Amniotic stem cell (primary cell): Measurements from ENCODE around the gene TECPR1.

Experiments
- DNase-seq: peaks from one replicate; lab custom pipeline; 2025; lab: John Stamatoyannopoulos, UW

Gene TECPR1, protein sequence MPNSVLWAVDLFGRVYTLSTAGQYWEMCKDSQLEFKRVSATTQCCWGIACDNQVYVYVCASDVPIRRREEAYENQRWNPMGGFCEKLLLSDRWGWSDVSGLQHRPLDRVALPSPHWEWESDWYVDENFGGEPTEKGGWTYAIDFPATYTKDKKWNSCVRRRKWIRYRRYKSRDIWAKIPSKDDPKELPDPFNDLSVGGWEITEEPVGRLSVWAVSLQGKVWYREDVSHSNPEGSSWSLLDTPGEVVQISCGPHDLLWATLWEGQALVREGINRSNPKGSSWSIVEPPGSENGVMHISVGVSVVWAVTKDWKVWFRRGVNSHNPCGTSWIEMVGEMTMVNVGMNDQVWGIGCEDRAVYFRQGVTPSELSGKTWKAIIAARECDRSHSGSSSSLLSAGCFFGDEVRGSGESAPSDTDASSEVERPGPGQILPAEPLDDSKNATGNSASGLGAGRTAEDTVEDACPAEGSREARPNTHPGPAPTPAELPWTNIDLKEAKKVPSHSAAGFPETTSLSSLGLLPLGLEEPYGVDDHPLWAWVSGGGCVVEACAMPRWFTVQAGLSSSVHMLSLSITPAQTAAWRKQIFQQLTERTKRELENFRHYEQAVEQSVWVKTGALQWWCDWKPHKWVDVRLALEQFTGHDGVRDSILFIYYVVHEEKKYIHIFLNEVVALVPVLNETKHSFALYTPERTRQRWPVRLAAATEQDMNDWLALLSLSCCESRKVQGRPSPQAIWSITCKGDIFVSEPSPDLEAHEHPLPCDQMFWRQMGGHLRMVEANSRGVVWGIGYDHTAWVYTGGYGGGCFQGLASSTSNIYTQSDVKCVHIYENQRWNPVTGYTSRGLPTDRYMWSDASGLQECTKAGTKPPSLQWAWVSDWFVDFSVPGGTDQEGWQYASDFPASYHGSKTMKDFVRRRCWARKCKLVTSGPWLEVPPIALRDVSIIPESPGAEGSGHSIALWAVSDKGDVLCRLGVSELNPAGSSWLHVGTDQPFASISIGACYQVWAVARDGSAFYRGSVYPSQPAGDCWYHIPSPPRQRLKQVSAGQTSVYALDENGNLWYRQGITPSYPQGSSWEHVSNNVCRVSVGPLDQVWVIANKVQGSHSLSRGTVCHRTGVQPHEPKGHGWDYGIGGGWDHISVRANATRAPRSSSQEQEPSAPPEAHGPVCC

DNA sequence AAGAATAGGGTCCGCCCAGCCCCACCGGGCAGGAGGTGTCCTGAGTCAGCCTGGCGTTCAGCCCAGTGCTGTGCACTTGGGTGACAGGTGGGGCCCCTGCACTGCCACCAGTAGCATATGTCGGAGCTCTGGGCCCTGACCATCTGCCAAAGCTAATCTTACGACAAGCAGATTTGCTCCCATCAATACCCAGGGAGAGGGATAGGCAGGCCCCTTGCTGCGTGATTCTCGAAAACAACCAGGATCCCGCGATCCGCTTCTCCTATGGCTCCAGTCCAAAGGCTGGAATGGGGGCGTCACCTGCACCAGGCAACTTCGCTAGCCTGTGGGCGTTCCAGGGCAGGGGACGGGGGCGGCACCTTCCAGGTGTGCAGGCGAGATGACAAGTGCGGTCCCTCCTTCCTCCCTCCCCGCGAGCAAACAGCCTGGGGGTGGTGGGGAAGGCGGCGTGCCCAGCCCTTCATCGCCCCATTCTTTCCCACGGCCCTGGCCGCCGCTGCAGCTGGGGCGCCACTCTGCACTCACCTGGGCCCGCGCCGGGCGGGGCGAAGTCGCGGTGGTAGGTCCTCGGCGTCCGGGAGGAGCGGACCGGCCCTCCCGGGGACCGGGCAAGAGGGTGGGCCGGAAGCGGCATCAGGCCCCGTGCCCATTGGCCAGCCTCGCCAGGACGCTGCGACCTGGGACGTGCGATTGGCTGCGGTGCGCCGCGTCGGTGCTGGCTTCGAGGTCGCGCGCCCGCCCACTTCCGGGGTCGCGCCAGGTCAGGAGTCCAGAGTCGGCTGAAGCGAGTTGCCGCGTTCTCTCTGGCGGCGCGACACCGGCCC lies at the start of gene TECPR1:
TECPR1 (minus strand) TSS at position 632 of the 824 bp plus-strand sequence. CDS start 6,086 bp downstream, outside the sequence.
- DNase-seq: peak; percentile 84

DNA sequence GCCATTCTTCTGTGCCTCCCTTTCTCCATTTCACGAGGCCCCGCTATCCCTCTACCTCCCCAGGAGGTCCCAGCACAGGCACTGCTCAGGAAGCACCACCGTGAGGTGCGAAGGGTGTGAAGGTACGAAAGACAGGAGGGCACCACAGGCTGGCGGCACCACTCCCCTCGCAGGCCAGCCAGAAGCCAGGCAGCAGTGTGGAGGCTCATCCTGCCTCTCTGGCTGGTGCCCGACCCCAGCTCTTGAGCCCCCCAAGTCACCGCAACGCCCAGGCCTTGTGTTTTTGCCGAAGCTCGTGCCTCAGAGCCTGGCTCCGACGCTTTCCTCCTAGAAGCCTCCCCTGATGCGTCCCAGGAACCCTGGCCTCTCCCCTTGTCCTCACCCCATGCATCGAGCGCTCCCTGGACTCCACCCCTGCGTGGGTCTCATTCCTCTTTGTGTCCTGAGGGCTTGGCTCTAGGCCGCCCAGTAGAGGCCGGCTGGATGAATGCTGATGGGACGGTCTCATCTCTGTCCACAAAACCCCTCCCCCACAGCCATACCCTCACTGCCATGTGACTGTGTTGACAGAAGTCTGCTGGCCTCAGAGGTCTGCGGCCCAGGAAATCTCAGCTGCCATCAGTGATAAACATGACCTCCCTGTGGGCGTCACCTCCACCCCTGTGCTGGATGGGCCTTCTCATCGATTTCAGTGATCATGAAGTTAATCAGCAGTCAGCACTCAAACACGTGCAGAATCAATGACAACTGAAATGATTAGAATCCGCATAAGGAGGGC lies 48.8 kb upstream of the TECPR1 start:
- DNase-seq: no peak

DNA sequence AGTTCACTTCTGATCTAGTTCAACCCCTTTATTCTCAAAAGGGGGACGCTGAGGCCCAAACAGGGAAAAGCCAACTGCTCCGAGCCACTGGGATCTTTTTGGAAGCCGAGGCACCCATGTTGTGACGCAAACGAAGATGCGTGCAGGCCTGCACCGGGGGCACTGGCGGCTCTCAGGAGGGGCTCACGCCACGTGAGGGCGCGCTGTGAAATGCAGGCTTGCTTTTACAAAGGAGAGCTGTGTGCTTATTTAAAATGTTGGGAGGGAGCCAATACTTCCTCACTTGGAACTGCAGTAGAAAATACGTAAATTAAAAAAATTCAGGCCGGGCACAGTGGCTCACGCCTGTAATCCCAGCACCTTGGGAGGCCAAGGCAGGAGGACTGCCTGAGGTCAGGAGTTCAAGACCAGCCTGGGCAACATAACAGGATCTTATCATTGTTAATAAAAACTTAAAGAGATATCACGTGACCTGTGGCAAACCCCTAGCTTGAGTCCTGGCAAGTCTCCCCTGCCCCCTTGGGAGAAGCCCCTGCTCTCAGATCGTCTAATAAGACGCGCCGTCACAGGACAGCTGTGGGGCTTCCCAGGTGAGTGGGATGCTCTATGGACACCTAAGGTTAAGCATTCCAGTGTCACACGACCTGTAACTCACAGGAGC lies 45.7 kb upstream of the TECPR1 start:
- no peak for DNase-seq

DNA sequence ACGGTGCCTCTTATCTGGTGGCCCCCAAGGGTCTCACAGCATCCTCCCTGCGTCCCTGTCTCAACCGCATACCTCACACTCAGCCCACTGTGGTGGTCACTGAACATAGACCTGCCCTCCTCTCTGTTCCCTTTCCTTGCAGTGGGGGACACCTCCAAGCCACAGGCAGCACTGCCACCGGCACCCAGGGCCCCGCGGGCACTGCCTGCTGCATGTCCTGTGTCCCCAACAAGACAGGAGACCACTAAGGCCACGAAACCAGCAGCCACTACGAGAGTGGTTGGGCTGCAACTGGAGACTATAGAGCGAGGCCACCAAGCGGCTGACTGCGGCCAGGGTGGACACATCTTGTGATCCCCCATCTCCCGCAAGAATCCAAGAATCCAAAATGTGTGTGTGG lies 44.8 kb upstream of the TECPR1 start:
- no peak for DNase-seq

DNA sequence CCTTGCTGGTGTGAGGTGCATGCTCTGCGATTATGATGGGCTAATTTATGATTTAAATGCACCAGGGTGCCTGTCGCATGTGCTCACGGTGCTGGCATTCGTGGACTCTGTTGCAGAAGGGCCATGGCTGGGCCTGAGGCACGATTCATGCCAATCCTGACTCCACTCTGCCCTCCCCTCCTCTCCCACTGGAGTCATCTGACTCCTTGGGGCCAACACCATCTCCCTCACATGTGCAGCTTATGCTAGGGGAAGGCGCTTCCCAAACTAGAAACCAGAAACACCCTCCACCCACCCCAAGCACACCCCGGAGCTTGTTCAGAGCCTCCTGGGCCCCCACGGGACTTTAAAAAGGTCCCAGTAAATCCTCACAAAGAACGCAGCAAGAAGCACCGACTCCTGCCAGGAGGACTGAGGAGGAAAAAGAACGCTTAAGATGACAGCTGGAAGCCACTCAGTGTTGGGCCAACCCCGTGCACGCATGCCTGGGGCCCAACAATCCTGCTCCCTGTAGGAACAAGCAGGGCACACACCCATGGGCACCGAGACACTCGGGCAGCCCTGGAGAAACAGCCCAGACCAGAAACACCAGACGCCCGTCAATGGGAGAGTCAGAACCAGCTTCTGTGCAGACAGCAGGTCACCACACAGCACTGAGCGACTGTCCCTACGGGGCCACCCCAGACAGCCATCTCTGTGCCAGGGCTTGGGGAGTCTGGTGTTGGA lies 43.6 kb upstream of the TECPR1 start:
- no peak for DNase-seq

DNA sequence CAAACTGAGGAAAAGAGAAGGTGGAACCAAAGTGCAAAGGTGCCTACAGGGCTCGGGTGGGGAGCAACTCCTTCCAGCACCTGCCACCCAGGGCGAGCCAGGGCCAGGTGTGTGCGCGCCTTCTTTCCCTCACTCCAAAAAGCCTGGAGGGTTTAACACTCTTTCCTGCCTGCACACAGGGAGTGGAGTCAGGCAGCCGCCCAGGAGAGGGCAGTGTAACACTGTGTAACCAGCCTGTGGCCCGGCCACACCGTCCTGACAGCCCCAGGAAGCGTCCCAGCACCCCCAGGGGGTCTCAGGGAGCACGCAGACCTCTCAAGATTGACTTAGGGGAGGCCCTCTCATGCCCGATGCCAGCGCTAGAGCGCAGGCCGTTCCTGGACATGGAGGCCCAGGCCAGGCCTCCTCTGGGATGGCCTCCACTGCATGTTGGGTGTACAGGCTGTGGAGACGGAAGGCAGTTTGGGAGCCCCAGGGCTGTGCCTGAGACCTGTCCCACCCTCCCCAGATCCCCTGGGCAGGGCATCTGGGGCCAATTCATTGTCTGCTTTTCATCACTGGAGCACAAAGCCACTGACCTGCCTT lies 42.9 kb upstream of the TECPR1 start:
- peak; percentile 12 for DNase-seq

DNA sequence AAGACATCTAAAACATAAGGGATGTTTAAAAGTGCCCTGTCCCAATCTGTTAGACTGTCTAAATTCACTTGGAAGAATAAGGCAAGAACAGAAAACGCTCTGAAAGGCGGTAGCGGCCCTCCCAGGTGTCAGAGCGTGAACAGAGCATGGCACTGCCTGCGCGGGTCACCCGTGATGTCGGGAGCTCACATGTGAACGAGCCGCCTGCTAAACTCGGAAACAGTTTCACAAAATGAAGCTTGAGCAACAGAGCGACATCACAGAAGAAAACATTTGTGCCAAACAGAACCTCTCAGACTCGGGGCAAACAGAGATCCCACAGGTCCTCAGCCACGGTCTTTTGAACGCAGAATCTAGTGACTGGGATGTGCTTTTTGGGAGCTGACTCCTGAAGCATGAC lies 42.3 kb upstream of the TECPR1 start:
- DNase-seq: no peak

DNA sequence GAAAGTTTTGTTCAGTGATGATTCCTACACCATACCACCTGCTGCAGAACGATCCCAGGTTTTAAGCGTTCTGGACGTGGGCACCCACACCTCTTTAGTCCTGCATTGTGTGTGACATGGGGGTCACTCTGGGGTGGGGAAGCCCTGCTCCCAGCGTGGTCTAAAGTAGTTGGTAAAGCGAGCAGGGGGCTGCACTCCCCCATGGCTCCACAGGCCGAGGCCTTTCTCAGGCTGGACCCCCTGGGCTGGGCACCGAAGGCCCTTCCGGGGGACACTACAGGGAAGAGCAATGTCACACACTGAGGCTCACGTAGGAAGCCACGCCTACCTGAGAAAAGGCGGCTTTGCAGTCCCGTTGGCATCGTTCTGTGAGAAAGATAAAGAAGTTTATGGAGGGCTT lies 41.7 kb upstream of the TECPR1 start:
- no peak for DNase-seq

- DNase-seq: no peak
Observed at GRCh38 chr7:98293265-98293664, 41.2 kb upstream of the TECPR1 start.

GRCh38 chr7:98291717-98292116 lies 39.7 kb upstream of the TECPR1 start:
- DNase-seq: no peak

GRCh38 chr7:98289333-98289875 lies 37.4 kb upstream of the TECPR1 start:
- DNase-seq: no peak

DNA sequence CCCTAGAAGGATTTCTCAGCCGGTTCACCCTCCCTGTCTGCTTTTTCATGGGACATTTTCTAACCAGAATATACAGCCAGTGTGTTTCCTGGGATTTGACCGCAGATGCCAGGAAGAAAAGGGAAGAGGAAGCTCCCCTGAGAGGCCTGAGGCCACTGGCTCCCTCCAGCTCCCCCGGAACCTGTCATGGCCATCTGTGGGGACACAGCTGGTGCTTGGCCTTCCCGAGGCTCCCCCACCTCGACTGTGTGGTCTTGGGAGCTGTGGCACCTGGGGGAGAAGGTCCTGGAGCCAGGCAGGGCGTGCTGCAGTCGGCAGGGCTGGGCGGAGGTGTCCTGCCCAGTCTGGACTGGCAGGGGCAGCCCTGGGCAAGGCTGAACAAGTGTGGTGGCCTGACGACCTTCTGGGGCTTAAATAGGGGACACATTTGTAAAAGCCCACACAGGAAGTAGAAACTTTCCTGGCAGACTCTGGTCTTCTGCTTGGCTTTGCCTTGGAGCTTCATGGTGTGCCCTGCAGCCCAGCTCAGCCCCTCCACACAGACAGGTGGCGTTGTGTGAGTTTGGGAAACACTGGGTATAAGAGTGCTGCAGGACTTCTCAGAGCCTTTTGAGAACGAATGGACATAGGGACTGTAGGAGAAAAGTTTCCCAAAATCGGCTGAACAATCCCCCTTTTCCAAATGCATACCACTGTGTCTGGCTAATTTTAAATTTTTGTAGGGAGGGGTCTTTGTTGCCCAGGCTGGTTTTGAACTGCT lies 36.2 kb upstream of the TECPR1 start:
- no peak for DNase-seq

- DNase-seq: no peak
Observed at GRCh38 chr7:98287486-98287959, 35.5 kb upstream of the TECPR1 start.

GRCh38 chr7:98286701-98287485 lies 34.9 kb upstream of the TECPR1 start:
- no peak for DNase-seq

DNA sequence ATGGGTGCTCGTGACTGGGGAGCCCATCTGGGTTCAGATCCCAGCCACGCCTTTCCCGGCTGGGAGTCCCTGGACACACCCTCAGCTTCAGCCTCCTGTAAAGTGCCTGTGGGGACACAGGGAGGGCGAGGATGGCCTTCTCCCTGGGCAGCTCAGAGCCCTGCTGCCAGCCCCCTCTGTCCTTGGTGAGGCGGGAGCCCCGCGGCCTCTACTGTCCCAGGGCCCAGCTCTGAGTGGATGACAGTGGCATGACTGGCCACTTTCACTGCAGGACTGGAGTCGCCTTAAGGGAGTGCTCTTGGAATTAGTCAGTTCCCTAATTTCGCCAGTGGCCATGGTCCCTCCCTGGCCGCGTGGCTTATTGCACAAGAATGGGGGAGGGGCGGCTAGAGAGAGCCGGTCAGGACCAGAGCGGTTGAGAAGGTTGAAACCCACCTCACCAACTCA lies 34.1 kb upstream of the TECPR1 start:
- DNase-seq: peak; percentile 60

DNA sequence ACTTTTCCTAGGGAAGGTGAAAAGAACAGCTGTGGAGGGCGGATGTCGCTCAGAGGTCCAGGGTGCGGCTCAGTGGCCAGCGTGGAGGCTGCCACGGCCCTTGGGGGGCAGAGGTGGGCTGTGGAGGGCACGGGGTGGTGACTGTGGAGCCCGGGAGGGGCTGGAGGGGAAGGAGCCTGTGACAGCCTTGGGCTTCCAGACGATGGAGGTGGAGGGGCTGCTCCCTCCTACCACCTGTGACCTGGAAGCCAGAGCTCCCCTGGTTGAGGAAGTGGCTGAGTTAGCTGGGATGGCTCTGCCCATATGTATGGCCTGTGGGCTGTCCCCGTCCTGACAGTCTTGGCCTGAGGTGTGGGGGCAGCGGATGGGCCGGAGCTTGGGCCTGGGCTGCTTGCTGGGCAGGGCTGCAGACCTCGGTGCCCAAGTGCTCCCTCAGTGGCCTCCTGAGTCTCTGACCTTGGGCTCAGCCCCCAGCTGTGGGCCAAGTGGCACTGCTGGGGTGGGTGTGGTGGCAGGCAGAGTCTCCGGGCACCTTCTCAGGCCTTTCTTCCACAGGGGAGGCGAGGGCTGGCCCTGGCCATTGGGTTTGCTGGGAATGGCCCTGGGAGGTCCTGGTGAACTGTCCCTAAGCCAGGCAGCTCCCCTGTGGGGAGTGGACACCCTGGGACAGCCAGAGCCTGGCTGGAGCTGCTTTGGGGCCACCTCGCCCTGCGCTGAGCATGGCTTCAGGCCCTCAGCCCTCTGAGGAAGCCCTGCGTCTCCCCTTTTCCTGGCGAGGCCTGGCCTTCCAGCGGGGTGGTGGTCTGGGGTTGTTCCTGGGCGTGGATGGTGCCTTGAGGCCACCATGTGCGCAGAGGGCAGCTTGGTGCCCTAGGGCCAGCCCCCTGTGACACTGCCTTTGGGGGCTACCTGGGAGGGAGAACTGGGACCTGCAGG lies 33.4 kb upstream of the TECPR1 start:
- DNase-seq: no peak
